Ascending aorta (tissue), 2 donors: ENCODE results near the gene USF1. TPM values are rescaled to one million over a fixed set of nuclear protein-coding genes. Genes with fewer than 3 reads are reported as not detected.
"Not testable (repeated sequence)": the region's sequence is repeated elsewhere in the genome, so short reads cannot be mapped to it uniquely, and the experiment has no call there.

ENCODE experiments used
- DNase-seq, 2 donors: peaks; one replicate each; pipeline ENCODE4 v3.0.0-alpha.2; 2019; ENCODE audit warnings: low spot score in 2 of 2
- H3K27ac ChIP-seq, 2 donors: fragments of 200-600 bp; sonication (generic); one replicate each; pipeline ENCODE4 v1.5.1; 2016 to 2017; ENCODE audit warnings: mild to moderate bottlenecking in 1 of 2
- H3K27me3 ChIP-seq: fragments of 200-600 bp; sonication (generic); one replicate; pipeline ENCODE4 v1.5.1; 2017
- H3K36me3 ChIP-seq, 2 donors: fragments of 200-600 bp; sonication (generic); one replicate each; pipeline ENCODE4 v1.5.1; 2016
- H3K4me1 ChIP-seq, 2 donors: fragments of 200-600 bp; sonication (generic); one replicate each; pipeline ENCODE4 v1.5.1; 2016 to 2017; ENCODE audit warnings: mild to moderate bottlenecking in 1 of 2
- H3K4me3 ChIP-seq, 2 donors: fragments of 200-600 bp; sonication (generic); one replicate each; pipeline ENCODE4 v1.5.1; 2016 to 2017; ENCODE audit warnings: mild to moderate bottlenecking in 1 of 2
- H3K9me3 ChIP-seq, 2 donors: fragments of 200-600 bp; sonication (generic); one replicate each; pipeline ENCODE4 v1.5.1; 2016
- intact Hi-C: fragments of 100-400 bp; cut with DNase I; formaldehyde crosslinking; loops from one replicate; pipeline ENCODE4 v1.15.1; 2023
- total RNA-seq: library from RNA; depleted of rRNA; stranded (reverse); fragments of >200 nt; gene quantifications from one replicate; pipeline ENCODE4 v1.1.0, GENCODE V29; 2016
- TF ChIP-seq, protein P1 (sequence below), 3 experiments: fragments of 200-600 bp in 2 of 3; fragments of 450-650 bp in 1 of 3; sonication (generic) in 2 of 3; IDR thresholded peaks; one replicate each; pipeline ENCODE4 v1.5.1; 2016 to 2019; ENCODE audit warnings: antibody characterized with exemption in 3 of 3, mild to moderate bottlenecking in 1 of 3, moderate library complexity in 1 of 3

Gene USF1
- total RNA-seq, 1 donor from 2014 or later: 68.5 TPM

DNA sequence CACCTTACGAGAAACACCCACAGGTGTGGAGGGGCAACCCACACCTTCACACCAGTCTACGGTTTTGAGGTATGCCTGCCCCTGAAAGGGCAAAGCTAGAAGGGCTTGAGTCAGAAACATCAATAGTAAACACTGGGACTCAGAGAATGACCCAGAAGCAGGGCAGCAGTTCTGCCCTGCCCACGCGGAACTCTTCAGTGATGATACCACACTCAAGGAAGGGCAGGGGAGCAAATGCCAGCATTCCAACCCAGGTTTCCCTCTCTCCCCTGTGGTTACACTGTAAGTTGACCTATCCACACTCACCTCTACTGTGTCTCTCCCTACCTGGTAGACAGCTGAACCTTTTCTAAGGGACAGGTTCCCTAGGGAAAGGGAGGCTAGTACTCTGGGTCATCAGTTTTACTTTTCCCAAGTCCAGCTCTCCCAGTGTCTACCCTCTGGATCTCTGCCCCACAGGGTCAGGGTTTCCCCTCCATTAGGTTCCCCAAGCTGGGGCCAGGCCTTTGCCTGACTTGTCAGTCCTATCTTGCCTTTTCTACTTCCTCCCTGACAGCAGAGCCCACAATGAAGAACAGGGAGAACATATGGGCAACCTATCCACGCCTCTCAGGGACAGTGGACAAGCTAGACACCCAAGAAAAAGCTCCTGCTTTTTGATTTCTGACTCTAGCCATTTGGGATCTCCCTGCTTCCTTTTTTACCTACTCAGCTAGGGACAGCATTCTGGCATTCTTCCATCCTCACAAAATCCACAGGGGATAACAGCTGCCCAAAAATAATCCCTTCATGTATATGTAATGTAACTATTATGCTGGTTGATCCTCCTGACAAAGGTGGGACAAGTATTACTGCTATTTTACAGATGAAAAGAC lies 27.8 kb downstream of the USF1 start:
- DNase-seq: no peak
- Histone ChIP-seq H3K27me3 (no peaks in the 10 kb centered on the region), H3K9me3 (no peaks in the 10 kb centered on the region), H3K4me3 (no peak overlapping the region), H3K27ac (no peak overlapping the region), H3K36me3 (no peaks in the 10 kb centered on the region), H3K4me1 (peaks cover 0 to 13% of the 10 kb centered on the region in 2 donors)
- TF ChIP-seq, protein P1, sequence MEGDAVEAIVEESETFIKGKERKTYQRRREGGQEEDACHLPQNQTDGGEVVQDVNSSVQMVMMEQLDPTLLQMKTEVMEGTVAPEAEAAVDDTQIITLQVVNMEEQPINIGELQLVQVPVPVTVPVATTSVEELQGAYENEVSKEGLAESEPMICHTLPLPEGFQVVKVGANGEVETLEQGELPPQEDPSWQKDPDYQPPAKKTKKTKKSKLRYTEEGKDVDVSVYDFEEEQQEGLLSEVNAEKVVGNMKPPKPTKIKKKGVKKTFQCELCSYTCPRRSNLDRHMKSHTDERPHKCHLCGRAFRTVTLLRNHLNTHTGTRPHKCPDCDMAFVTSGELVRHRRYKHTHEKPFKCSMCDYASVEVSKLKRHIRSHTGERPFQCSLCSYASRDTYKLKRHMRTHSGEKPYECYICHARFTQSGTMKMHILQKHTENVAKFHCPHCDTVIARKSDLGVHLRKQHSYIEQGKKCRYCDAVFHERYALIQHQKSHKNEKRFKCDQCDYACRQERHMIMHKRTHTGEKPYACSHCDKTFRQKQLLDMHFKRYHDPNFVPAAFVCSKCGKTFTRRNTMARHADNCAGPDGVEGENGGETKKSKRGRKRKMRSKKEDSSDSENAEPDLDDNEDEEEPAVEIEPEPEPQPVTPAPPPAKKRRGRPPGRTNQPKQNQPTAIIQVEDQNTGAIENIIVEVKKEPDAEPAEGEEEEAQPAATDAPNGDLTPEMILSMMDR (IDR thresholded peaks at IDR 0.05): no peak
- intact Hi-C loops: no loop called here

DNA sequence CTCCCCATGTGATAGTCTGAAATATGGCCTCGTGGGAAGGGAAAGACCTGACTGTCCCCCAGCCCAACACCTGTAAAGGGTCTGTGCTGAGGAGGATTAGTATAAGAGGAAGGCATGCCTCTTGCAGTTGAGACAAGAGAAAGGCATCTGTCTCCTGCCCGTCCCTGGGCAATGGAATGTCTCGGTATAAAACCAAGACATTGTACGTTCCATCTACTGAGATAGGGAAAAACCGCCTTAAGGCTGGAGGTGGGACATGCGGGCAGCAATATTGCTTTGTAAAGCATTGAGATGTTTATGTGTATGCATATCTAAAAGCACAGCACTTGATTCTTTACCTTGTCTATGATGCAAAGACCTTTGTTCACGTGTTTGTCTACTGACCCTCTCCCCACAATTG lies 28.6 kb downstream of the USF1 start:
- peaks cover 0 to 13% of the 10 kb centered on the region in 2 donors for H3K4me1 ChIP-seq
- H3K4me3 ChIP-seq, H3K27me3 ChIP-seq, H3K27ac ChIP-seq, DNase-seq, intact Hi-C loops, H3K36me3 ChIP-seq, H3K9me3 ChIP-seq: not testable (repeated sequence)

DNA sequence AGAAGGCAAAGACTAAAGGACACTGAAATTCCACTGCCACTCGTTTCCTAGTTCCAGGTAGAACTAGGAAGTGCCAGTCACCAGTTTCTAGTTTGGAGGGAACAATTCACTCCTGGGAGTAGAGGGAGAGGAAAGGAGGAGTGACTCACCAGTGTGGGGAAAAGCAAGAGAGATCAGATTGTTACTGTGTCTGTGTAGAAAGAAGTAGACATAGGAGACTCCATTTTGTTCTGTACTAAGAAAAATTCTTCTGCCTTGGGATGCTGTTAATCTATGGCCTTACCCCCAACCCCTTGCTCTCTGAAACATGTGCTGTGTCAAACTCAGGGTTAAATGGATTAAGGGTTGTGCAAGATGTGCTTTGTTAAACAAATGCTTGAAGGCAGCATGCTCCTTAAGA lies 29.1 kb downstream of the USF1 start:
- H3K27ac ChIP-seq, H3K4me3 ChIP-seq, H3K9me3 ChIP-seq, H3K27me3 ChIP-seq, H3K36me3 ChIP-seq, intact Hi-C loops, DNase-seq: not testable (repeated sequence)
- H3K4me1 ChIP-seq: peaks cover 0 to 12% of the 10 kb centered on the region in 2 donors

DNA sequence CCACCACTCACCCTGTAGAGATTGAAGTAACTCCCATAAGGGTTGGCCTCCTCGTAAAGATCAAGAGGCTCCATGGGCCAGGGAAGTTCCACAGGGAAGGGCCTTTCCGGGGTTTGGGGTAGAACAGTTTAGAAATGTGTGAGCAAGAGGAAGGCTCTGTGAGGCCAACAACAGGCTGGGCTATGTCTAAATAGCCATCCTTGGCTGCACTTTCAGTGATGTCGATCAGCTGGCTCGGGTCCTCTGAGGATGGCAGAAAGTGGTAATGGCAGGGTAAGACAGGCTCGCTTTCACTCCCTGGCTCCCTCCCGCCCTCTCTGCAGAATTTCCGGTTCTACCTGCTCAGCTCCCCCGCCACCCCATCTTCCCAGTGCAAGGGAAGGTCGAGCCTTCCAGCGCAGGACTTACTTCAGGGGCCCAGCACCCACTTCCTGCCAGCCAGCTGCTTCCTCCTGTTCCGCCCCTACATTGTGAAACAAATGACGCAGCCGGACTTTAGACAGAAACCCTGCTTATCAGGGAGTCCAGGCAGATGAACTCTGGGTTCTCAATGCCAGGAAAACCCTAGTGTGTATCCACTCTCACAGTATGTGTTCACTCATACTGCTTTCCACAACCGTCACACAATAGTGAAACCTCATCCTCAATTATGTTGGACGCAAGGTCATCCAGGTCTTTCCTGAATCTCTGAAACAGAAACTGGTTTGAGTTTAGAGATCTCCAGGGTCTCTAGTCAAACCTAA lies 32.1 kb downstream of the USF1 start:
- peak overlapping the region; percentile 63 to 64 for H3K27ac ChIP-seq

DNA sequence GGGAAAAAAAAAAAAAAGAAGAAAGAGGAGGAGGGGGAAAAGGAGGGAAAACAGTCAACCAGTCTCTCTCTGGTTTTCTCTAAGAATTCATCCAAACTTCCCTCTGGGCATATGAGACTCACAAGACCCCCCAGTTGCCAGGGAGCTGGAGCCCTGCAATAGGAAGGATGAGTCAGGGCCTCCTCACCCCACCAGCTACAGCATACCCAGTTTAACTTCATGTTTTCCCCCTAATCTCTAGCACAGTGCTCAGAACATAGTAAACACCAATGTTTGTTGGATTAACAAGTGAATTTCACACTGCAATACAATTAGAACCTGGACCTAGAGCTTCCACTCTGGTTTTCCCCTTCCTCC lies 32.7 kb downstream of the USF1 start:
- intact Hi-C loops: no loop called here
- Histone ChIP-seq H3K36me3 (no peaks in the 10 kb centered on the region), H3K4me1 (no peaks in the 10 kb centered on the region), H3K4me3 (no peak overlapping the region), H3K27ac (peak overlapping the region; percentile 63 to 64), H3K9me3 (no peaks in the 10 kb centered on the region), H3K27me3 (no peaks in the 10 kb centered on the region)
- TF ChIP-seq, protein P1 (IDR thresholded peaks at IDR 0.05): no peak
- DNase-seq: no peak

More for the DNA sequence above, 32.1 kb downstream of the USF1 start:
- H3K4me3 ChIP-seq: no peak overlapping the region
- intact Hi-C loops: no loop called here
- DNase-seq: peak; percentile 72 to 89
- H3K4me1 ChIP-seq: no peaks in the 10 kb centered on the region
- TF ChIP-seq, protein P1 (IDR thresholded peaks at IDR 0.05): no peak
- H3K9me3 ChIP-seq: no peaks in the 10 kb centered on the region
- no peaks in the 10 kb centered on the region for H3K36me3 ChIP-seq
- H3K27me3 ChIP-seq: no peaks in the 10 kb centered on the region

DNA sequence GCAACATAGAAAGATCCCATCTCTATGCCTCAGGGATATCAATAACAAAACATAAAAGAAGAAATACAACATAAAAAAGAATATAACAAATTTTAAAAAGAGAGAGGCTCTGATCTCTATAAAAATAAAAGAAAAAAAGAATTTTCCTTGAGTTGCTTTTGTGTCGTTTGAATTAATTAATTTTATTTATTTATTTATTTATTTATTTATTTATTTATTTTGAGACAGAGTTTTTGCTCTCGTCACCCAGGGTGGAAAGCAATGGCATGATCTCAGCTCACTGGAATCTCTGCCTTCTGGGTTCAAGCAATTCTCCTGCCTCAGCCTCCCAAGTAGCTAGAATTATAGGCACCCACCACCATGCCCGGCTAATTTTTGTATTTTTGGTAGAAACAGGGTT lies 33.4 kb downstream of the USF1 start:
- H3K27ac ChIP-seq: no peak overlapping the region
- intact Hi-C loops: no loop called here
- H3K4me3 ChIP-seq: no peak overlapping the region
- no peaks in the 10 kb centered on the region for H3K4me1 ChIP-seq
- no peaks in the 10 kb centered on the region for H3K9me3 ChIP-seq
- no peaks in the 10 kb centered on the region for H3K27me3 ChIP-seq
- no peaks in the 10 kb centered on the region for H3K36me3 ChIP-seq
- DNase-seq: no peak
- TF ChIP-seq, protein P1 (IDR thresholded peaks at IDR 0.05): no peak
